Measurements from ENCODE around the gene PSMD7.
"Not testable (repeated sequence)": the region's sequence is repeated elsewhere in the genome, so short reads cannot be mapped to it uniquely, and the experiment has no call there.

PSMD7 gene

DNA sequence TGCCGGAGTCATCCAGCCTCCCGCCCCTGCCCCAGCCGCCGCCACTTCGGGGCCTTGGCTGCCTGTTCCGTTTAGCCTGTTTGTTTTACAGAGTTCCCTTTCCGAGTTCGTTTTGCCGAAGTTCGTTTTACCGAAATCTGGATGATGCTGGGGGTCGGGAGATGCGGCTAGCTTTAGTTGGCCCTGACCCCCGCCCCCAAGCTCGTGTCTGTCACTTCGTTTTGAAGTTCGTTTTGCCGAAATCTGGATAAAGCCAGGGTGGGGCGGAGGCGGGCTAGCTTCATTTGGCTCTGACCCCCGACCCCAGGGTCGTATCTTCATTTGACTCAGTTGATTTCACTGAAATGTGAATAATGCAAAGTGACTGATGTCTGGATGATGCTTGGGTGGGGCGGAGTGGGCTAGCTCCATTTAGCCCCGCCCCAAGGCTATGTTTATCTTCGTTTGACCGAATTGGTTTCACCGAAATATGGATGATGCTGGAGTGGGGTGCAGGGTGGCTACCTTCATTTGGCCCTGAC, 591 bp downstream of the PSMD7 start:
- DNase-seq: no peak

DNA sequence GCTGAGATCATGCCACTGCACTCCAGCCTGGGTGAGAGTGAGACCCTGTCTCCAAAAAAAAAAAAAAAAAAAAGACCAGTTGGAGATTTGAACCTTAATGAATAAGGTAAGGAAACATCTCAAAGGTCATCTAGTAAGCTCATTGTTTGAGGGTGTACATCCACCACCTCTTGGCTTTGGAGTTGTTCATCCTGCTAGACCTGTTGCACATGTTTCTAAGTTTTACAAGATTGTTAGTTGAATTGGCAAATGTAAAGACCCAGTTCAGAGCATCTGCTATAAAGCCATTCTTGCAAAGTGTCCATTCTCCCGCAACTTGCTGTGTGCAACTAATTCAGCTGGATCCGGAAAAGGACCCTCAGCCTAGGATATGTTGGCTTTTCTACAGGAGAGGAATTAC, 1.5 kb downstream of the PSMD7 start:
- DNase-seq: no peak

DNA sequence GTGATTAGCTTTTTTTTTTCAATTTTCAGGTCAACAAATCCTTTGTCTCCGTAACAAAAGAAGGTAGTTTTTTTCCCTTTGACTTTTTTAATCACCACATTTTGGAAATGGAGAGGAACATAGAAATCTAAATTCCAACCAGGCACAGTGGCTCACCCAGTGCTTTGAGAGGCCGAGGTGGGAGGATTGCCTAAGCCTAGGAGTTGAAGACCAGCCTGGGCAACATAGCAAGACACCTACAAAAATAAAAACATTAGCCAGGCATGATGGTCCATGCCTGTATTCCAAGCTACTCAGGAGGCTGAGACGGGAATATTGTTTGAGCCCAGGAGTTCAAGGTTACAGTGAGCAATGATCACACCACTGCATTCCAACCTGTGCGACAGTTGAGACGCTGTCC, 5.7 kb downstream of the PSMD7 start:
- DNase-seq: no peak

DNA sequence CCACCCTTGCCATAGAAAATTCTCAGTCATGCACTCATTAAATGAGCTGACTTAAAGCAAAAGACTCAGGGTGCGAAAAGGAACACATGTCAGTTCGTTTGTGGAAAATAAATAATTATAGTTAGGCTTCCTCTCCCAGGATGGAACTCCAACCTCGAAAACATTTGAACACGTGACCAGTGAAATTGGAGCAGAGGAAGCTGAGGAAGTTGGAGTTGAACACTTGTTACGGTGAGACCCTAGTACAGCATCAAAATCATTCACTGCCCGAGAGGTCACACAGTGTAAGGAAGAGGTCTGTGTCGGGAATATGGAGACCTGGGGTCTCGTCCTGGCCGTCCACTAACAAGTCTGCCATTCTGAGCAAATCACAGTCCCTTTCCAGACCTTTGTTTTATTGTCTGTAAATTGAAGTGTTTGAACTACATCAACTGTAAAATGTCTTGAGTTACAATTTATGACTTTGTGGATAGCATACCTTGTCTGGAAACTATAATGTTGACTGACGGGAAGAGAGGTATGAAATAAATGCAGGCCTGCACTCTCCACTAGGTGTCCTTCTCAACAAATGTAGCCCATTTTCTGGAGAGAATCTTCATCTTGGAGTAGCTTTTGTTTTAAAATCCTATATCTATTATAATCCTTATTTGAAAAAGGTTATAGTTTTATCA, 7.7 kb downstream of the PSMD7 start:
- peak; percentile 13 for DNase-seq

DNA sequence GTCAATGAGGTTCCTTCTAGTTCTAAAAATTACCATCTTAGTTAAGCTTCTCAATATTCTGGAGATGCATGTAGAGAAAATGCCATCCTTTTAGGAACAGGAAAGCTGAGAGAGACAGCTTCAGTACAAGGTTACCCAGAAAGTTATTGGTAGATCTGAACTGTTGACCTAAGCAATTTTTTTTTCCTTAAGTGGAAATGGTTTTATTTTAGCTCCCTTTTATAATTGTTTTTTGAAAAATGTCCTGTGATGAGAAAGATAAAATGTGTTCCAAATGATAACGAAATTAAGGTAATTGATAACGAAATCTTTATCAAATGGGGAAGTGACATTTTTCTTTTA, 8.2 kb downstream of the PSMD7 start:
- no peak for DNase-seq

DNA sequence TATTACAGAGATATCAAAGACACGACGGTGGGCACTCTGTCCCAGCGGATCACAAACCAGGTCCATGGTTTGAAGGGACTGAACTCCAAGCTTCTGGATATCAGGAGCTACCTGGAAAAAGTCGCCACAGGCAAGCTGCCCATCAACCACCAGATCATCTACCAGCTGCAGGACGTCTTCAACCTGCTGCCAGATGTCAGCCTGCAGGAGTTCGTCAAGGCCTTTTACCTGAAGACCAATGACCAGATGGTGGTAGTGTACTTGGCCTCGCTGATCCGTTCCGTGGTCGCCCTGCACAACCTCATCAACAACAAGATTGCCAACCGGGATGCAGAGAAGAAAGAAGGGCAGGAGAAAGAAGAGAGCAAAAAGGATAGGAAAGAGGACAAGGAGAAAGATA, 8.7 kb downstream of the PSMD7 start:
- DNase-seq: no peak

DNA sequence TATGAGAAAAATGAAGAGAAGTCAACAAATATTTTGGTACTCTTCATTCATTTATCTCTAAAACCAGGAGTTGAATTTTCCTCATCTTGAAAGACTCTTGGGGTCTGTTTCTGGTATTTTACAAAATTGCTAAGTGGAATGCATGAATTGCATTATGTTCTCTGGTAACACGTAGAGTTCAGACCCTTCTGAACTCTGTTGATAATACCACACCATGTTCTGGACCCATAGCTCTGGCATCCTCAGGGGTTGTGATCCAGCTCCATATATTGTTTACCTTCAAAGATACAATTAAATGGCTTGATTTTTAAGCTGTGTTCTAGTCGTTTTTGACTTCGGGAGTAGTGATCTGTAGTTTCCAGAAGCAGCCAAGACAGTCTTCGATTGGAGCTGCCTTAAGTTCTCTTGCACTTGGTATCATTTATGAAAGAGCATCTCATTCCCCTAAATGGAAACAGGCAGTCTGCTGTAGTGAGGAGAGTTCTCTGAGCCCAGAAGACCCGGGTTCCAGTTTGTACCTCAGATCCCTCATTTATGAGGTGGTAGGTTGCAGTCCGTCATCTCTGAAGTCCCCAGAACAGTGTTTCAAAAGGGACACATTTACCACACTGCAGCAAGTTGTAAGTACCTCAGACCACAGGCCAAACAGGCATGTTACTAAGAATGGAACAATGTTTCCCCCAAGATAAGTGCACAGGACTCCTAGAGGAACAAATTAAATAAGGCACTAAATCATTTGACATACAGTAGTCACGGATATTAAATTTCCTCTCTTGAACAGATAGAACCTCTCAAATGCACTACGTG, 9.6 kb downstream of the PSMD7 start:
- DNase-seq: no peak

DNA sequence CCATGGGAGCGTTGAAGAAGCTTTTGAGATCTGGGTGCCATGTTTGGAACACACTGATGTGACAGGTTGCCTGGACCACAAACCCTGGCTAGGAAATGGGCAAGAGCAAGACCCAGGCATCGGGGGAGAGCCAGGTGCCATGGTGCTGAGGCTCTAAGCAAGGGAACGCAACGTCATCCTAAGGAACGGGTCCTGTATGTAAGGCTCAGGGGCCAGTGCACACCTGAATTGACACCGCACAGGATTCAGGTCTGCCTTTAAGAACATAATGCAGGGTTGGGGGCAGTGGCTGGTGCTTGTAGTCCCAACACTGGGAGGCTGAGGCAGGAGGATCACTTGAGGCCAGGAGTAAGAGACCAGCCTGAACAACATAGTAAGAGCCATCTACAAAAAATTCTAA, 10.8 kb downstream of the PSMD7 start:
- no peak for DNase-seq

DNA sequence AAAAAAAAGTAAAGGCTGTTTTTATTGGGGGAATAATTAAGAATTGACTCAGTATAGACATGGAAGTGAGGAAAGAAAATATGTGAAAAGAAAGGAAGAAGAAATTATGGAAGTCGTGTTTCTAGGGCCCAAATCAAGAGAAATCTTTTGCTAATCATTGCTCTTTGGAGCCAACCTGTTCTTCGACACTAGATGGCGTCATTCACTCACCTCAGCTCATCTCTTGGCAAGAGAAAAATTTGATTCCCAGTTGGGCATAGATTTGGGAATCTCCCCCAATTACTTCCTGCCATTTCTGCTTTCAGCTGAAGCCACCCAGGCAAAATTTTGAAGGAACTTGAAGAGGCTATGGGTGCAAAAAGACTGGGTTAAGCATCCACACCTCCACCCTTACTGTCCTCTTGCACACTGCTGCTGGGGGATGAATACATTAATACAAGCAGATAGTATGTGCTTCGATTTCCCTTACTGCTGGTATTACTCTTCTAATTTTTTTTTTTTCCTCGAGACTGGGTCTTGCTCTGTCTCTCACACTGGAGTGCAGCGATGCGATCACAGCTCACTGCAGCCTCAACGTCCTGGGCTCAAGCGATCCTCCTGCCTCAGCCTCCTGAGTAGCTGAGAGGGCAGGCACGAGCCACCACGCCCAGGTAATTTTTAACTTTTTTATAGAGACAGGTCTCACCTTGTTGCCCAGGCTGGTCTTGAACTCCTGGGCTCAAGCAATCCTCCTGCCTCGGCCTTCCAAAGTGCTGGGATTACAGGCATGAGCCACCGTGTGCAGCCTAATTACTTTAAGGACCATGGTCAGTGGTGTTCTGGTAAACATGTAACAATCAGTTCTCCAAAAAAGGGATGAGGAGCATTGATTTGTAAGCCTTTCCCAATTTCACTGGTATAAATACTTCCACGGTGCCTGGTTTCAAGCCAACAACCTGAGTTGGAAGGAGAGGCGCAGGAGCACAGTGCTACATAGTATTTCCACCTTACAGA, 13.5 kb downstream of the PSMD7 start:
- DNase-seq: peak; percentile 58

DNA sequence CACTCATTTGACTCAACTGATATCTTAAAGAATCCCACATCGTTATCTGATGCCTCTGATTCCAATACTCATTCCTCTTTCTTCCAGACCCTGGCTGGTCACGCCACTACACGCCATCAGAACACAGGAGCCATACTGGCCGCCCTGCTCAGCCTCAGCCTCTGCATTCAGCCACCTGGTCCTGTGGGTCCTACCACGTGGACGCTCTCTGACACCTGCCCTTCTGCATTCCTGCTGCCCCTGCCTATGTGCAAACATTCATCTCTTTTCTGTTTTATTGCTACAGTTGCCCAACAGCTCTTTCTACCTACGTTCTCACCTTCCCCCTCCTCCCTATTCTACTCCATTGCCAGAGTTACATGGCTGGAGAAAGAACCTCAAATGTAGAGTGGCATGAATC, 18.4 kb downstream of the PSMD7 start:
- no peak for DNase-seq

DNA sequence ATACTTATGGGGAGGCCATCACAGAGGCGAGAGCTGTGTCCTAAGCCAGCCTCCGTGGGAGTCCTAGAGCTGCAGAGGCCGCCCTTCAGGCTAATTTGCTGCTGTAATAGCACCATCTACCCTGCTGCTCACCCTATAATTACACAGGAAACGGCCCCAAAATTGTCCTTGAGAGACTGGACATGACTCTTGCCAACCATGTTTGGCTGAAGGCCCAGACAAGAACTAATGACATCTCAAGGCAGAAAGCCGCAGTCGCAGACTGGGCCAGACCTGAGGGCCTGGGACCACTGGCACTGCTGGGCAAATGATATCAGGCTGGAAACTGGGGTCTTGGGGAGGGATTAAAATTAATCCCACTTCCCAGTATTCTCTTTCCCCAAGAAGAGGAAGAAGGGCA, 24.1 kb downstream of the PSMD7 start:
- DNase-seq: no peak

DNA sequence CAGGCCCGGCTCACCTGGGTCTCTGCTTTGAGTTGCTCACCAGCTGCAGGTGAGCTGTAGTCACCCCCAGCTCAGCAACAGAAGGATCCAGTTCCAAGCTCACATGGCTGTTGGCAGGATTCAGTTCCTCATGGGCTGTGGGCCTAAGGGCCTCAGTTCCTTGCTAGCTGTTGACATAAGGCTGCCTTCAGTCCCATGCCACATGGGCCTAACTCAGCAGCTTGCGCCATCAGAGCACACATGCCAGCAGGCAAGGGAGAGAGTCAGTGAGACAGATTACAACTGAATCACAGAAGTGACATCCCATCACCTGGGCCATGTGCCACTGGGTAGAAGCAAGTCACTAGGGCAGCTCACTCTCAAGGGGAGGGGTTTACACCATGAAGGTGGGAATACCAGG, 24.7 kb downstream of the PSMD7 start:
- no peak for DNase-seq

DNA sequence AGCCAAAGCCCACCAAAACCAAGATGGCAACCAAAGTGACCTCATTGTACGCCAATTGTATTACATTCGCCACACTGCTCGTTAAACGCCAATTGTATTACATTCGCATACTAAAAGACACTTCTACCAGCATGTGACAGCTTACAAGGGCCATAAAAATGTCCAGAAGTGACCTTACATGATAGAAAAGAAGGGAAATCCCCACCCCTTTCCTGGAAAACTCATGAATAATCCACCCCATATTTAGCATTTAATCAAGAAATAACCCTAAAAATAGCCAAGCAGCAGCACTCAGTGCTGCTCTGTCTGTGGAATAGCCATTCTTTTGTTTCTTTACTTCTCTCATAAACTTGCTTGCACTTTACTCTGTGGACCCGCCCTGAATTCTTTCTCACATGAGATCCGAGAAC, 25.7 kb downstream of the PSMD7 start:
- no peak for DNase-seq

DNA sequence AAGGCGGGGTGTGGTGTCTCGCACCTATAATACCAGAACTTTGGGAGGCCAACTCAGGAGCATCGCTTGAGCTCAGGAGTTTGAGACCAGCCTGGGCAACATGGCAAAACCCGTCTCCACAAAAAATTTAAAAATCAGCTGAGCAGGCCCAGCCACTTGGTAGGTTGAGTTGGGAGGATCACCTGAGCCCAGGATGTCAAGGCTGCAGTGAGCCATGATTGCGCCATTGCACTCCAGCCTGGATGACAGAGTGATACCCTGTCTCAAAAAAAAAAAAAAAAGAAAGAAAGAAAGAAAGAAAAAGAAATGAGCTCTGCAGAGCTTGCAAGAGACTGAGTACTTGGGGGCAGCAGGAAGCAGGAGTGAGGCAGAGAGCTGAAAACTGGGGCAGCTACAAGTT, 28.2 kb downstream of the PSMD7 start:
- not testable (repeated sequence) for DNase-seq

DNA sequence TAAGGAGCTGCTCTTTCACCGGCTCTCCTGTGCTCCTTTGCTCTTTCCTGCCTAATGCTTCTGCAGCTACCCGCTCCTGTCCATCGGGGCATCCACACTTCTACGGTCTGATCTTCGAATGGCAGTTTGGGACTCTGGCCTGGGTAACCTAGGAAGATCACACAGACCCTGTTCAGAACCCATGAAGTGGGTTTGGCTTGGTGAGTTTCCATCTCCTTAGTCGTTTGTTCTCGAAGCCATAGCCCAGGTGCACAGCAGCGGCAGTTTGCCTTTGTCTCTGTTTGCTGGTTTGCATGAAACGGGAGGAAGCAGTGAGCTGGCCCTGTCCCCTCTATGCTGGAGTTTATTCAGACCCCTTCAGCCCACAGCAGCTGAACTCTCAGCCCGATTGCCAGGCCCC, 29.0 kb downstream of the PSMD7 start:
- DNase-seq: no peak

DNA sequence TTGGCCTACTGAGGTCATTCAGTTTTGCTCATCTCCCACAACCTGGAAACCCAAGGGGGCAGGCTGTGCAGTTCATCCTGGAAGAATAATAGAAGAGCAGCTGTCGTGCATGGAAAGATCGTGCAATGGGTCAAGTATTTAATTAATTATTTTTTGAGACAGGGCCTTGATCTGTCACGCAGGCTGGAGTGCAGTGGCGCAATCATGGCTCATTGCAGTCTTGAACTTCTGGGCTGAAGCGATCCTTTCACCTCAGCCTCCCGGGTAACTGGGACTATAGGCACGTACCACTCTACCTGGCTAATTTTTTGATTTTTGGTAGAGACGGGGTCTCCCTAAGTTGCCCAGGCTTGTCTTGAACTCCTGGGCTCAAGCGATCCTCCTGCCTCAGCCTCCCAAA, 31.7 kb downstream of the PSMD7 start:
- DNase-seq: not testable (repeated sequence)

DNA sequence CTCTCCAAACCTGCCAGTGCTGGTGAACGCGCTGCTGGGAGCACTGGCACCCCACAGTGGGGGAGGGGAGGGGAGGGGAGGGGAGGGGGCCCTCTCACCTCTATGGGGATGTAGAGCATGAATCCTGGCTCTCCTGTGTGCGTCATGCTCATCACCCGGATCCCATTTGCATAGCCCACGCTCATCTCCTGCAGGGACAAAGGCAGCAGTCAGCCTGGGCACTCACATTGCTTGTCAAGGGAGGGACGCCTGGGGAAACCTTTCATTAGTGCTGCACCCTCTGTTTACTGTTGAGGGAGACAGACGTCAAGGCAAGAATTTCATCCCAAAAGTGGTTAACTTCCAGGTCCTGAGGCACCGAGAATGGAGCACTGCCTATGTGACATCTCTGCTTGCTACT, 35.9 kb downstream of the PSMD7 start:
- DNase-seq: not testable (repeated sequence)

DNA sequence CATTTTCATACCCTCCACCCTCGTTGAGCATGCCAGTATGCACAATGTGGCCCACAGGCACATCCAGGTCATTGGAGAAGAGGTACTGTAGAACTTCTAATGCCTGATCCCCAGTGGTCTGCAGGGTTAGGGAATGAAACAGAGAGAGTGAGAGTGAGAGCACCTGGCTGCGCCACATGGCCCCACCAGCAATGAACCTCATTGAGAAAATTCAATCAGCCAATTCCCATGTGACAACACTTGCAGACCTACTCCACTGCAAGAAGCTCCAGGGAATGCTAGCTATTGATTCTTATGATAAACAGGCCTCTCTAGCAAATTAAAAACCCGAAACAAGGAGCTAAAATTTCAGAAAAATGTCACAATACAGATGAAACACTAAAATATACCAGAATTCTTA, 40.9 kb downstream of the PSMD7 start:
- DNase-seq: not testable (repeated sequence)

DNA sequence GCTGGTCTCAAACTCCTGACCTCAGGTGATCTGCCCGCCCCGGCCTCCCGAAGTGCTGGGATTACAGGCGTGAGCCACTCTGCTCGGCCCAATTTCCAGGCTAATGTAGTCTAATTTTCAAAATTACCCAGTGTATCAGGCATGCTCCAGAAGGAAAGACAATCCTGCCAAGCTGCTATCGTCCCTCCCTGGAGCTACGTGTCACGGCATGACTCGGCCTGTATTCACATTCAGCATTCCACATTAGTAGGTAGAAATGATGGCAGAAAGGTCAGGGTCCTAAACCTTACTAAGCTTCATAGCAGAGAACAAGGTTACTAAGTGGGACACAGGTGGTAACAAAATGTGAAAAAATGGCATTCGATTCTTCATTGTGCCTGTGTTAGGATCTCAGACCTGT, 42.6 kb downstream of the PSMD7 start:
- not testable (repeated sequence) for DNase-seq

DNA sequence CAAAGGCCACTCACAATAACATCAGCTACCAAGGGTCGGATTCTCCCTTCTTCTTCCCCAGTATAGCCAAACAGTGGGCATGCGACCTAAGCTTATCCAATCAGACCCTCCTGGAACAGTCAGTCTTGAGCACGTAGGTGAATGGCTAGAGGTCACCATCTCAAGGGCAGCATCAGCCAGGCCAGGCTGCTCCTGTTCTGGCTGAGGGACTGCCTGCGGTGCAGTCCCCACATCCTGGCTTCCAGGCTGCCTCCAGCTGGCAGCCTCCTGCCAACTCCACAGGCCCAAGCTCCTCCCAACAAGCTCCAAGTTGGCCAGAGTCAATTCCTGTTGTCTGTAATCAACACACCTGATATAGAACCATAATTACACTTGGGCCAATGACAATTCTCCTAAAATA, 56.4 kb downstream of the PSMD7 start:
- not testable (repeated sequence) for DNase-seq
